Caki2 (cell line): ENCODE measurements around the gene LHFPL2. TPM values are rescaled to one million over a fixed set of nuclear protein-coding genes. Genes with fewer than 3 reads are reported as not detected.
"Not testable (repeated sequence)": the region's sequence is repeated elsewhere in the genome, so short reads cannot be mapped to it uniquely, and the experiment has no call there.

ENCODE experiments used
- DNase-seq: peaks from one replicate; pipeline ENCODE4 v3.0.0-alpha.2; 2015; ENCODE audit warnings: low read depth
- in situ Hi-C: cut with HindIII; loops from 2 replicates; pipeline ENCODE4 v1.10.0; 2016; ENCODE audit warnings: low sequenced_read_pairs, low pct_unique_long_range_greater_than_20kb, mixed read lengths
- total RNA-seq: library from RNA; depleted of rRNA; stranded (reverse); fragments of >200 nt; shearing (Covaris generic); gene quantifications from 2 replicates; pipeline ENCODE4 v1.2.3, GENCODE V29; 2014; ENCODE audit warnings: low replicate concordance; rRNA removed

The LHFPL2 gene, protein sequence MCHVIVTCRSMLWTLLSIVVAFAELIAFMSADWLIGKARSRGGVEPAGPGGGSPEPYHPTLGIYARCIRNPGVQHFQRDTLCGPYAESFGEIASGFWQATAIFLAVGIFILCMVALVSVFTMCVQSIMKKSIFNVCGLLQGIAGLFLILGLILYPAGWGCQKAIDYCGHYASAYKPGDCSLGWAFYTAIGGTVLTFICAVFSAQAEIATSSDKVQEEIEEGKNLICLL
- 49.9 and 62.5 TPM in 2 replicates for total RNA-seq

DNA sequence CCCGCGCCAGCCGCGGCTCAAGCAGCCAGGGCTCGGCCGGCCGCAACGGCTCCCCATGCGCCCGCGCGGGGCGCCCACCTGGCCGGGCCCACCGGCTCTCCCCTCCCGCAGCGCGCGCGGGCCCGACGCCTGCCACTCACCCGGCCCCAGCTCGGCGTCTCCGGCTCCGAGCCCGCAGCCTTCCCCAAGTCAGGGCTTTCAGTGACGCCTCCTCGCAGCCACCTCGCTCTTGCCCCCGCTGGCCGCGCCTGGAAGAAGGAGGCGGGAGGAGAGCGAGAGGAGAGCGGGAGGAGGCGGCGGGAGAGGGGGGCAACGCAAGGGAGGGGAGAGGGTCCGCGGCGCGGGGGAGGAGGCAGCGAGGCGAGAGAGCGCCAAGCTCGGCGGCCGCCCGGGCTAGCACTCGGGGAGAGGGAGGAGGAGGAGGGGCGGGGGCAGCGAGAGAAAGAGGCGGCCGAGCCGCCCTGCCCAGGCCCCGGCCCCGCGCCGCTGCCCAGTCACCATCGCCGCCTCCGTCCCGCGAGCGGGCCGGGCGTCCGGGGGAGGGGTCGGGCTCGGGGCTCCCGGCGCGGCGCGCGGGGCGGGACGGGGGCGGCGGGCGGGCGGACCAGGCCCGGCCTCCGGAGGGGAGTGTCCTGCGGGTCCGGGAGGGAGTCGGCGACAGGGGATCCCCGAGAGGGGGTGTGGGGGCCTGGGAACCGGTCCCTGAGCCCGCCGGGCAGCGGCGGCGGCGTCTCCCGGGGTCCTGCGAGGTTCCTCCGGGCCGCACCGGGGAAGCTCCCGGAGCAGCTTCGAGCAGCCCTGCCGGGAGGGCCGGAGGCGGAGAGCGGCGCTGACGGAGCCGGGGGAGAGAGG is at the start of gene LHFPL2:
Gene LHFPL2, minus strand, starts transcription at position 414 of the 852 bp plus-strand sequence. CDS start 138,559 bp downstream, outside the sequence.
- DNase-seq, result peak; percentile 84
- in situ Hi-C loops, result no loop called here

DNA sequence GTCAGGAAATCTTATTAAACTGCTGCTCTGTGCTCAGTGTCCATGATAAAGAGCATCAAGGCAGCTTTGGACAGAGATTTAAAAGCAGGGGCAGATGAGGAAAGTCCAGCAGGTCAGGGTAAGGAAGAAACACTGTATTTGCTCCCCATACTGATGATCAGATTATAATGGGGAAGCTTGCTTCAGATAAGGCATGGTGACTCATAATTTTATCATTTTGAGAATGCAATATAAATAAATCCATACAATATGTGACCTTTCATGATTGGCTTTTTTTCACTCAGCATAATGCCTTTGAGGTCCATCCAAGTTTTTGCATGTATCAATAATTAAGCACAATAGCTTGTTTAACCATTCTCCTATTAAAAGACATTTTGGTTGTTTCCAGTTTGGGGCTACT is 48.1 kb upstream of the LHFPL2 start:
- no peak for DNase-seq
- in situ Hi-C loops, result no loop called here

DNA sequence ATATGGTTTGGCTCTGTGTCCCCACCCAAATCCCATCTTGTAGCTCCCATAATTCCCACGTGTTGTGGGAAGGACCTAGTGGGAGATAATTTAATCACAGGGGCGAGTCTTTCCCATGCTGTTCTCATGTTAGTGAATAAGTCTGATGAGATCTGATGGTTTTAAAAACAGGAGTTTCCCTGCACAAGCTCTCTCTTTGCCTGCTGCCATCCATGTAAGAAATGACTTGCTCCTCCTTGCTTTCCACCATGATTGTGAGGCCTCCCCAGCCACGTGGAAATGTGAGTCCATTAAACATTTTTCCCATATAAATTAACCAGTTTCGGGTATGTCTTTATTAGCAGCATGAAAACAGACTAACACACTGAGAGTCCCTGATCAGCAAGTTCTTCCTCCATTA is 47.5 kb upstream of the LHFPL2 start:
- DNase-seq, in situ Hi-C loops: not testable (repeated sequence)

DNA sequence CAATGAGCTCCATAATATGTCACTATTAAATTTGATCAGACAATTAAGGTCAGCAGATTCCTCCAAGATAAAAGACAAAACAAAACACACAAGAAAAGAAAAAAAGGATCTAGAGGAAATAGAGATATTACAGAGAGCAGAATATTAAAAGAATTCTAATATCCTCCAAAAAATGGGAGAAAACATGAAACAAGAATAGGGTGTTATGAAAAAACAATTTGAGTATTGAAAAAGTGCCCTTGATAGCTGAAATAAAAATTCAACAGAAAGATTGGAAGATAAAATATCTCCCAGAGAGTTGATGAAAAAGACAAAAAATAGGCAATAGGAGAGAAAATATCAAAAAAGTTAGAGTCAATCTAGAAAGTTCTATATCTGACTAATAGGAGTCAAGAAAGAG is 44.8 kb upstream of the LHFPL2 start:
- DNase-seq, result no peak
- in situ Hi-C loops, result no loop called here

DNA sequence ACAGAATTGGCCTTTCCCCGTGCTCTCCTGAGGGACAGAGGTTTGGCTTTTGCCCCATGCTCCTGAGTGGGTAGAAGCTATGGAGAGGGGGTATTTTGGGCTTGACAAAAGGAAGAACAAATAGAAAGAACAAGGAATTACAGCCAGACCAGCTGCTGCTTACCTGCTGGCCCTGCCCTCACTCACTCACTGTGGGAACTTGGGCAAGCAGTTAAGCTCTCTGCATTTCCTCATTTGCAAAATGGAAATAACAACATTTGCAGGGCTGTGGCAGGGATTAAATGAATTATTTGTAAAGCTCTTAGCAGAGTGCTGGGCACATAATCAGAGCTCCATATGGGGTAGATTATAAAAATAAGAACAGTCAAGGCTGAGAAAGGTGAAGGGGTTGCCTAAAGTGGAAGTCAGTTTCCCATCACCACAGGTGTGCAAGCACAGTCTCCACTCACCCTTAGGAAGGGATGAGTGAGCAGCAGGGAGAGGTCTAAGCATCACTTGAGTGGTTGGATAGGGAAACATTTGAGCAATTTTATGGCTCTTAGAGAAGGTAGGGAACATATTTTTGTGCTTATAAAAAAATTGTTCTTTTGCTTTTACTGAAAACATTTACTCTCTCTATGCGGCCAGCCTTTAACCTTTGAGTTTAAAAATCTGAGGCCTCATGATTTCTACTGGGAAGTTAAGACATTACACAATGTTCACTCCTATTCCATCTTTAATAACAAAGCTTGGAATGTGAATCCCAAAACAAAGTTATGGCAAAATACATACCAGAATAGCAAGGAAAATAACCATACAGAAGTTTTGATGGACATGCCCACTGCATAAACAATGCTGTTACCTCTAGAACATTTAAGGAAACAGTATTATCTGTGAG is 42.8 kb upstream of the LHFPL2 start:
- in situ Hi-C loops, result no loop called here
- DNase-seq, result no peak

DNA sequence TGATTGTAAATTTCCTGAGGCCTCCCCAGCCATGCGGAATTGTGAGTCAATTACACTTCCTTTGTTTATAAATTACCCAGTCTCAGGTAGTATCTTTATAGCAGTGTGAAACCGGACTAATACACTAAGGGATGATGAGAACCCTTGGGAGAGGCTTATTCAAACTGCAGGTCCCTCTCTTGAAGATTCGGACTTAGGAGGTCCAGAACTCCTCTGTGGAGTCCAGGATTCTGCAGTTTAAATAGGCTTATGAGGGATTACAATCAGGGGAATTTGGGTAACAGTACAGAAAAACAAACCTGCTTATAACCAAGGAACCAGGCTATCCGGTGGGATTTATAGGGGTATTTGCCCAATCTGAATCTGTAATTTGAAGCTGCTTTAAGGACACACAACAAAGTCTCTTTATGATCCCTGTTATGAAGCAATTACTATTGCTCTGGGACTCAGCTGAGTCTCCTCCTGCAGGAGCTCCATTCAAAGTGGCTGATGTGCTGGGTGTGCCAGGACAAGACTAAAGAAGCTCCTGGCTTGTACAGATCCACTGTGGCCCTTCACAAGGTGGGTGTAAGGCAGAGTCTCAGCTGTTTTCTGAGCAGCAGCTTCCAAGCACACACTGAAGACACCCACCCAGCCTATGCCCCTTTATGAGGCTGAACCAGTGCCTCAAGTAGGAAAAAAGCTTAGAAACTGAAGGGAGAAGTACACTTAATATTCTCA is 41.8 kb upstream of the LHFPL2 start:
- DNase-seq, result no peak
- in situ Hi-C loops, result no loop called here

DNA sequence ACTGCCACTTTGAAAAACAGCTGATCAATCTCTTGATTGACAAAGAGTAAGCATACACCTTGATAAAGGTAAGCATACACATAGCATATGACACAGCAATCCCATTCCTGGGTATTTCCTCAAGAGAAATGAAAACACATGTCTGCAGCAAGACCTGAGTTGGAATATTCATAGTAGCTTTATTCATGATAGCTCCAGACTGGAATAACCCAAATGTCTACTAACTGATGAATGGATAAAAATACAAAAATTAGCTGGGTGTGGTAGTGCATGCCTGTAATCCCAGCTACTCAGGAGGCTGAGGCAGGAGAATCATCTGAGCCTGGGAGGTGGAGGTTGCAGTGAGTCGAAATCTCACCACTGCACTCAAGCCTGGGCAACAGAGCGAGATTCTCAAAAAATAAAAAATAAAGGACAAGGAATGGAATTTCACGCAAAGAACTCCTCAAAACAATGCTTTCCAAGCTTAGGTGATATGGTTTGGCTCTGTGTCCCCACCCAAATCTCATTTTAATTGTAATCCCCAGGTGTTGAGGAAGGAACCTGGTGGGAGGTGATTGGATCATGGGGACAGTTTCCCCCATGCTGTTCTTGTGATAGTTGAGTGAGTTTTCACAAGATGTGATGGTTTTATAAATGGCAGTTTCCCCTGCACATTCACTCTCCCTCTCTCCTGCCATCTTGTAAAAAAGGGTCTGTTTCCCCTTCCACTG is 41.1 kb upstream of the LHFPL2 start:
- DNase-seq, result no peak
- in situ Hi-C loops, result no loop called here

DNA sequence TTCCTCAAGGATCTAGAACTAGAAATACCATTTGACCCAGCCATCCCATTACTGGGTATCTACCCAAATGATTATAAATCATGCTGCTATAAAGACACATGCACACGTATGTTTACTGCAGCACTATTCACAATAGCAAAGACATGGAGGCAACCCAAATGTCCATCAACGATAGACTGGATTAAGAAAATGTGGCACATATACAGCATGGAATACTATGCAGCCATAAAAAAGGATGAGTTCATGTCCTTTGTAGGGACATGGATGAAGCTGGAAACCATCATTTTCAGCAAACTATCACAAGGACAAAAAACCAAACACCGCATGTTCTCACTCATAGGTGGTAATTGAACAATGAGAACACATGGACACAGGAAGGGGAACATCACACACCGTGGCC is 38.9 kb upstream of the LHFPL2 start:
- in situ Hi-C loops, DNase-seq: not testable (repeated sequence)

DNA sequence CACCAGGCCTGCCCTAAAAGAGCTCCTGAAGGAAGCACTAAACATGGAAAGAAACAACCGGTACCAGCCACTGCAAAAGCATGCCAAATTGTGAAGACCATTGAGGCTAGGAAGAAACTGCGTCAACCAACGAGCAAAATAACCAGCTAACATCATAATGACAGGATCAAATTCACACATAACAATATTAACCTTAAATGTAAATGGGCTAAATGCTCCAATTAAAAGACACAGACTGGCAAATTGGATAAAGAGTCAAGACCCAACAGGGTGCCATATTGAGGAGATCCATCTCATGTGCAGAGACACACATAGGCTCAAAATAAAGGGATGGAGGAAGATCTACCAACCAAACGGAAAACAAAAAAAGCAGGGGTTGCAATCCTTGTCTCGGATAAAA is 35.3 kb upstream of the LHFPL2 start:
- DNase-seq, in situ Hi-C loops: not testable (repeated sequence)

DNA sequence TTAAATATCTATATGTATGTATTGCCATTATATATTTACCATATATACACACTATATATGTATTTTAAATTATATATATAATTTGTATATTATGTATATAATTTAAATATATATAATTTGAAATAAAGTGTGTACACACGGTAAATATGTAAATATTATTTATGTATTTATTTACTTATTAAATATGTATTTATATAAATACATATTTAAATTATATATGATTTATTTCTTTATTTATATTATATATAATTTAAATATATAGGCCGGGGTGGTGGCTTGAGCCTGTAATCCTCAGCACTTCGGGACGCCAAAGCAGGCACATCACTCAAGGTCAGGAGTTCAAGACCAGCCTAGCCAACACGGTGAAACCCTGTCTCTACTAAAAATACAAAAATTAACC is 31.3 kb upstream of the LHFPL2 start:
- in situ Hi-C loops, result no loop called here
- DNase-seq, result no peak

DNA sequence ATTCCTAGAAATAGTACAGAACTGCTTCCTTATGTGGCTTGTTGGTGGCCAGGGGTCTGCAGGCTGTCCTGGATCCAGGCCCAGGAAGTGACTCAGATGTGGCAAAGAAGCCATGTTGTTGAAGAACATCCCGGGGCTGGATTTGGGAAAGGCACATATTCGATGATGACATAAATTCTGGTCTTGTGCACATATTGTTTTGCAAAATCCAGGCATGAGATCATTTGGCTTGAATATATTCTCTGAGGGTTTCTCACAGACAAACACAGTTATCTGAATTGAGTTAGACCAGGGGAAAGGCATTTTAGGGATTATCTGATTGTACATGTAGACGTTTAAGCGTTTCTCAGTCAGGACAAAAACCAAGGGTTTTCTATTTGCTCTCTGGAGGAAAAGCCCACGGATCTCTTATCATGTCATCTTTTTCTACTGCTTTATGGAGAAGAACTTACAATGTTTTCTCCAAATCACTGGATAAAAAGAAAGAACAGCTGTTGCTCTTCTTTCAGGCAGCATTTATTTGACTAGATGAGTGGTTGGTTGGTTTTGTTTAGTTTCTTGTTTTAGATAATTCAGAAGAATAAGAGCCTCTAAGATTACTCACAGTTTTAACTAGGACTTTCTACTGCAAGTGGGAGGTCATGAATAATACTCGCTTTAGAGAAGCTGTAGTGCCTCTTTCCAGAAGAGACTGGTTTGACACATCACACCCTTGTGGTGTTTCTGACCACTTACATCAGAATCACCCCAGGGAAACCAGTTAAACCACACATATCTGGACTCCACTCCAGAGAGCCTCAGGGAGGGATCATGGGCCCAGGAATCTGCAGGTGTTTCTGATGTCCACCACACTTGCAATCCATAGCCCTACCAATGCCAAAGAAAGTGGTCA is 29.5 kb upstream of the LHFPL2 start:
- no peak for DNase-seq
- in situ Hi-C loops, result no loop called here

DNA sequence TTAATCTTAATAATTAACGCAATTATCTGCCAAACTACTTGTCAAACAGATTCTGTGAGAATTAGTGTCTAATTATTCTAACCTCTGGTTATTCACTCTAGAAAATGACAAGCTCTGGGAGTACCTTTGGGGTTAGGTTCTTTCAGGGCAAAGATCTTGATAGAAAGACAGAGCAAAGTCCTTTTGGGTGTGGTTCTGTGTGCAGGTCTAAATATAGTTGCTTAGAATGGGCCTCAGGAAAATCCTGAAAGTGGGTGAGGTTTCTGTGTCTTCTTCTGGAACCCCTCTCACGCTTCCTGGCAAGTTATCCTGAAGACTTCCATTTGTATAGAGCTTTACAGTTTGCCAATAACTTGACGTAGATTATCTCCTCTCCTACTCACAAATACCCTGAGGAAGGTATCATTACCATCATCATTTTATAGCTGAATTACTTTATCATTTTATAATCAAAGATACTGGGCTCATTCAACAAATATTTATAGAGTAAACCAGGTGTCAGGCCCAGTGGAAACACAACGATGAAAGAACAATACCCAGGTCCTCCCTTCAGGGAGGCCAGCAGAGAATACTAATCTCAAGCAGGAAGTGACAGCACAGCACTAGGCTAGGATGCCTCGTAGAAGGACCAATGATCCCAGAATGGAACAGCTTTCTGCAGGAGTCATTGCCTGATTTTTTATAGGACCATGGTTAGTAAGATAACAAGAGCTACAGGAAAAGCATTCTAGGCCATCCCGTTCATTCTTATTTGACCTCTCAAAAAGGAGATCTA is 27.6 kb upstream of the LHFPL2 start:
- in situ Hi-C loops, result no loop called here

DNA sequence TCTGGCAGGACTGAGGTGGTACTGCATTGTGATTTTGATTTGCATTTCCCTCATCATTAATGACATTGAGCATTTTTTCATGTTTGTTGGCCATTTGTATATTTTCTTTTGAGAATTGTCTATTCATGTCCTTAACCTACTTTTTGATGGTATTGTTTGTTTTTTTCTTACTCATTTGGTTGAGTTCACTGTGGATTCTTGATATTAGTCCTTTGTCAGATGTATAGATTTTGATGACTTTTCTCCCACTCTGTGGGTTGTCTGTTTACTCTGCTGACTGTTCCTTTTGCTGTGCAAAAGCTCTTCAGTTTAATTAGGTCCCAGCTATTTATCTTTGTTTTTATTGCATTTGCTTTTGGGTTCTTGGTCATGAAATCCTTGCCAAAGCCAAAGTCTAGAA is 25.3 kb upstream of the LHFPL2 start:
- DNase-seq, in situ Hi-C loops: not testable (repeated sequence)

More for the DNA sequence above, 27.6 kb upstream of the LHFPL2 start:
- DNase-seq, result no peak

DNA sequence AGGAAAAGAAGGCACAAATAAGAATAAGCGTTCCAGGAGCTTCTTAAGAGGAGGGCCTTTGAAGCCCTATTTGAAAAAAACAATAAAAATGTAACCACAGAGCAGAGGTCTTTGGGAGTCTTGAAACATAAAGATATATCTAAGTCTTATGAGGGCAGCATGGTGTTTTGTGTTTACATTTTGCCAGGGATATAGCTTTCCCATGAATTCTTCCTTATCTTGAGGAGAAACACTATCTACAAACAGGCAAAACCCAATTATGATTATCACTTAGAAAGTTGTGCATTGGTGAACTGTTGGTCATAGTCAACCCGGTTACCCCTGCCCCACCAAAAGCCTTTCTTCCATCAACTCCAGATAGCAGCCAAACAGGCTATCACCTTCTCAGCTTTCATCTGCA is 23.6 kb upstream of the LHFPL2 start:
- no peak for DNase-seq
- in situ Hi-C loops, result no loop called here

DNA sequence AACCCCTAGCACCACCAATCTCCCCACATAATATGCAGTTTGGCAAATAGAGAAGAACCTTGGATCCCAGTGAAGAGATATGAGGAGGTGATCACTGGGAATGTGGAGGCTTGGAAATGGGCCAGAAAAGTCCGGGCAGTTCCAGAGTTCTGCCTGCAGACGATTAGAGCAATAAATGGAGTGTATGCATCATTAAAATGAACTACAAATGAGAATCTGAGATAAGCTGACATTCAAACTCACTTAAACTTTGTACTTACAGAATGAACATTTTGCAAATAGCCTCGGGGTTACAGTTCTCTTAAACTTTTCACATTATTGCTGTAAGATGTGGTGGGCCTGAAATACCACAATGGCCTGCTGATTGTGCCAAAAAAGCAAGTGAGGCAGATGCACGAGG is 23.0 kb upstream of the LHFPL2 start:
- in situ Hi-C loops, result no loop called here
- no peak for DNase-seq

DNA sequence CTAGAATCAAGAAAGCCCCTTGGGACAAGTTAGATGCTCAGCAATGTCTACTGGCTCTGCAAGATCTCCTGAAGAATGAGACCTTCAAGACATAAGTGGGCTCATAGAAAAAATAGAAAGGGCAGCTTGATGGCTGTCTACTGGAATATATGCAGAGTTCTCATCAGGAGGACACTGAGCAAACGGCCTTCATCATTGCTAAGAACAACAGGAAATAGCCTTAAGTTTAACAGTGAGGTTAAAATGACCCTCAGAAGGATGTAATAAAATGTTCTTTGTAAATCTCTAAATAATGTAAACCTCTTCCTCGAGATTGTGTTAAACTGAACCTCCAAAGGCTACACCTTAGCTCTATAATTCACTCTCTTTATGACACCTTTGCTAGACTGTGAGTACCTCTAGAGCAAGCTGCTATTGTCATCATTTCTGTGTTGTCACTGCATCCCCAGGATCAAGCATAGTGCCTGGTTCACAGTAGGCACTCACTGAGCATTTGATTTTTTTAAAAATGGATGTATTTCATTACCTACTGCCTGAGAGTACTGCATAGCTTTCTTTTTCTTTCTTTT is 22.2 kb upstream of the LHFPL2 start:
- in situ Hi-C loops, result no loop called here
- DNase-seq, result no peak
